Measurements from ENCODE around the gene LAMC3.

Gene LAMC3

GRCh38 chr9:130977811-130978221 is 31.2 kb upstream of the LAMC3 start:
- TF ChIP-seq CTCF (IDR thresholded peaks at IDR 0.05; ENCODE audit: low read depth, low read length, missing control alignments) = no peak
- no peak overlapping the region for H3K4me3 ChIP-seq (replicated peaks; ENCODE audit: low read depth, low read length)
- DNase-seq (ENCODE audit: extremely low read depth, low read depth) = no peak

- no peak for DNase-seq (ENCODE audit: extremely low read depth, low read depth)
- no peak for TF ChIP-seq CTCF (IDR thresholded peaks at IDR 0.05; ENCODE audit: low read depth, low read length, missing control alignments)
- no peak overlapping the region for H3K4me3 ChIP-seq (replicated peaks; ENCODE audit: low read depth, low read length)
Observed at GRCh38 chr9:130979591-130980385, 29.2 kb upstream of the LAMC3 start.

- no peak overlapping the region for H3K4me3 ChIP-seq (replicated peaks; ENCODE audit: low read depth, low read length)
- no peak for DNase-seq (ENCODE audit: extremely low read depth, low read depth)
- TF ChIP-seq CTCF (IDR thresholded peaks at IDR 0.05; ENCODE audit: low read depth, low read length, missing control alignments) = no peak
Observed at GRCh38 chr9:130980526-130980925, 28.4 kb upstream of the LAMC3 start.

- no peak for TF ChIP-seq CTCF (IDR thresholded peaks at IDR 0.05; ENCODE audit: low read depth, low read length, missing control alignments)
- H3K4me3 ChIP-seq (replicated peaks; ENCODE audit: low read depth, low read length) = no peak overlapping the region
- DNase-seq (ENCODE audit: extremely low read depth, low read depth) = no peak
Observed at GRCh38 chr9:130981002-130981755, 27.8 kb upstream of the LAMC3 start.

GRCh38 chr9:130981756-130982137 is 27.2 kb upstream of the LAMC3 start:
- no peak for TF ChIP-seq CTCF (IDR thresholded peaks at IDR 0.05; ENCODE audit: low read depth, low read length, missing control alignments)
- no peak overlapping the region for H3K4me3 ChIP-seq (replicated peaks; ENCODE audit: low read depth, low read length)
- no peak for DNase-seq (ENCODE audit: extremely low read depth, low read depth)

GRCh38 chr9:130982636-130983358 is 26.2 kb upstream of the LAMC3 start:
- no peak overlapping the region for H3K4me3 ChIP-seq (replicated peaks; ENCODE audit: low read depth, low read length)
- TF ChIP-seq CTCF (IDR thresholded peaks at IDR 0.05; ENCODE audit: low read depth, low read length, missing control alignments) = no peak
- DNase-seq (ENCODE audit: extremely low read depth, low read depth) = no peak

All from HFF-Myc (cell line).